Parathyroid adenoma (tissue), 2 donors: ENCODE results near the gene SETD3.

Source experiments
- H2AFZ ChIP-seq: fragments of 300-600 bp; sonication (generic); one replicate; pipeline ENCODE4 v1.7.0; 2017; ENCODE audit warnings: antibody characterized with exemption, mild to moderate bottlenecking
- H3K27ac ChIP-seq: fragments of 300-600 bp; sonication (generic); one replicate; pipeline ENCODE4 v1.7.0; 2017
- H3K27me3 ChIP-seq: fragments of 300-600 bp; sonication (generic); one replicate; pipeline ENCODE4 v1.7.0; 2017; ENCODE audit warnings: low read length; ENCODE audit not compliant: control insufficient read depth, insufficient read depth
- H3K36me3 ChIP-seq: fragments of 300-600 bp; sonication (generic); one replicate; pipeline ENCODE4 v1.7.0; 2017; ENCODE audit warnings: low read length; ENCODE audit not compliant: control insufficient read depth, insufficient read depth
- H3K4me1 ChIP-seq: fragments of 300-600 bp; sonication (generic); one replicate; pipeline ENCODE4 v1.7.0; 2017; ENCODE audit warnings: control low read depth
- H3K4me2 ChIP-seq: fragments of 300-600 bp; sonication (generic); one replicate; pipeline ENCODE4 v1.7.0; 2017; ENCODE audit warnings: low read length
- H3K4me3 ChIP-seq: fragments of 300-600 bp; sonication (generic); one replicate; pipeline ENCODE4 v1.7.0; 2017; ENCODE audit warnings: low read depth, low read length
- H3K79me2 ChIP-seq: fragments of 300-600 bp; sonication (generic); one replicate; pipeline ENCODE4 v1.7.0; 2017; ENCODE audit warnings: control low read depth
- H3K9ac ChIP-seq: fragments of 300-600 bp; sonication (generic); one replicate; pipeline ENCODE4 v1.7.0; 2017; ENCODE audit warnings: mild to moderate bottlenecking
- H3K9me3 ChIP-seq: fragments of 300-600 bp; sonication (generic); one replicate; pipeline ENCODE4 v1.7.0; 2017; ENCODE audit warnings: low read length; ENCODE audit not compliant: control insufficient read depth
- TF ChIP-seq, protein P1 (sequence below): fragments of 300-600 bp; sonication (generic); IDR thresholded peaks from one replicate; pipeline ENCODE4 v1.7.0; 2017; ENCODE audit warnings: antibody characterized with exemption, mild to moderate bottlenecking
- donor health status: primary hyperparathyroidism.

SETD3 gene

DNA sequence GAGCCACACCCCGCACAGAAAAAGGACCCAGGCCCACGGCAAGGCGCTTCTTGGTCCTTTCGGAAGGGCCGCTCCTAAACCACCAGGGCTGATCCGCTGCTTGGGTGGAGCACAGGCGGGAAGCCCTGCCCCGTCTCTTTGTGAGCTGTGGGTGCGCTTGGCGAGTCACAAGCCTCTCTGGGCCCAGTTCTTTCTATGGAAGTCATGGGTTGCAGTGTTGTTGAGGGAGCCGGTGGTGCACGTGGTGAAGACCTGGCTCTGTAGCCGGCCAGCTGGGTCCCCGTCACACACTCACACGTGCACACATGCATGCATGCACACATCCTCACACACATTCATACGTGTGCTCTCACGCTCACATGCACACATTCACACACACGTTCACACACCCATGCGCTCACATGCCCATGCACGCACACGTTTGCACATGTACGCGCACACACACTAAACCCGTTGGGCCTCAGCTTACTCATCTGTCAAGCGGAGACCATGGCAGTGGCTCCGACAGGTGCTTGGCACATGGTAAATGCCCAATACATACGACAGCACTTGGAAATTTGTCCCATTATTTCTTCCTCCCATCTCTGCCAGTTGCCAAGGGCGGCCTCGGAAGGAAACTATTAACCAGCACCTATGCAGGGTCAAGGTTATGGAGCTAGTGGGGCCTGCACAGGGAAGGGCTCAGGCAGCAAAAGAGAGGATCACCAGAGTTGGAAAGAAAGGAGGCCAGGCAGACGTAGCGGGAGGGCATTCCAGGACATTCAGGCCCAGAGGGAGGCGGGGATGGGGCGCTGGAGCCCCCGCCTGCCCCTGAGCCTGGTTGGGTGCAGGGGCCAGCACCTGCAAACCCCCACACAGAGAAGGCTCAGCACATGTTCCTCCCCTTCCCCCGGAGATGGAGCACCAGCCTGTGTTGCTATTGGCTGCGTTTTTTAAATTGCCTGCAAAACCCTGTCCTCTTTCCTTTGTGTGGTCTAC lies 96.9 kb downstream of the SETD3 start:
- Histone ChIP-seq H3K36me3 (no peaks in the 10 kb centered on the region), H3K9me3 (no peaks in the 10 kb centered on the region), H3K4me3 (no peak overlapping the region), H3K27ac (no peak overlapping the region), H3K9ac (no peak overlapping the region), H3K4me2 (no peak overlapping the region), H3K4me1 (no peaks in the 10 kb centered on the region), H3K79me2 (no peaks in the 10 kb centered on the region), H3K27me3 (no peaks in the 10 kb centered on the region), H2AFZ (no peak overlapping the region)
- TF ChIP-seq, protein P1, sequence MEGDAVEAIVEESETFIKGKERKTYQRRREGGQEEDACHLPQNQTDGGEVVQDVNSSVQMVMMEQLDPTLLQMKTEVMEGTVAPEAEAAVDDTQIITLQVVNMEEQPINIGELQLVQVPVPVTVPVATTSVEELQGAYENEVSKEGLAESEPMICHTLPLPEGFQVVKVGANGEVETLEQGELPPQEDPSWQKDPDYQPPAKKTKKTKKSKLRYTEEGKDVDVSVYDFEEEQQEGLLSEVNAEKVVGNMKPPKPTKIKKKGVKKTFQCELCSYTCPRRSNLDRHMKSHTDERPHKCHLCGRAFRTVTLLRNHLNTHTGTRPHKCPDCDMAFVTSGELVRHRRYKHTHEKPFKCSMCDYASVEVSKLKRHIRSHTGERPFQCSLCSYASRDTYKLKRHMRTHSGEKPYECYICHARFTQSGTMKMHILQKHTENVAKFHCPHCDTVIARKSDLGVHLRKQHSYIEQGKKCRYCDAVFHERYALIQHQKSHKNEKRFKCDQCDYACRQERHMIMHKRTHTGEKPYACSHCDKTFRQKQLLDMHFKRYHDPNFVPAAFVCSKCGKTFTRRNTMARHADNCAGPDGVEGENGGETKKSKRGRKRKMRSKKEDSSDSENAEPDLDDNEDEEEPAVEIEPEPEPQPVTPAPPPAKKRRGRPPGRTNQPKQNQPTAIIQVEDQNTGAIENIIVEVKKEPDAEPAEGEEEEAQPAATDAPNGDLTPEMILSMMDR, result no peak

DNA sequence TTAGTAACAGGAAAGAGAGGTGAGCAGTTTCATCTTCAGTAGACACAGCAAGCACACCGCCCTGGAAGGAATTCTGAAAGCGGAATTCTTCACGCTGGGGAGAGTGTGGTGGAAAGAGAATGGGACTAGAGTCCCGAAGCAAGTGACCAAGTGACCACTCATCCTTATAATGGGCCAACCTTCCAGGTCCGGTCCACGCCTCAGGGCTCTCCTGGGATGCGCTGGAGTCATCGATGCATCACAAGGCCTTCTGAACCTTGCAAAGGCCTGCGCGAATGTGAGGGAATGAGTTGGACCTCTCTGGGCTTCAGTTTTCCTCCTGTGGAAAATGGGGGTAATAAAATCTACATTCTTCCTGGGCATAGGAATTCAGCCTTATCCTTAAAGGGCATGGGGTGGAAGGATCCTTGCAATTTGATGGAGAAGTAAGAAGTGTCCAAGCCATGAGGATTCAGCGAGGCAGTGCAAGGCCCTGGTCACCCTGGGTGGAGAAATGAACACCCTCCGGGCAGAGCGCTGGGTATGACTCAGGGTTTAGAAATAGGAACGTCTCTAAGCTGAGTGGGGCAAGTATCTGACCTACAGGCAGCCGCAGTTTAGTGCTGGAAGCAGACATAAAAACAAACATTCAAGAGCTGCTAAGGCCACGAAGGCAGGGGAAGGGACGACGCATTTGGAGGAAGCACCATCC lies 97.7 kb downstream of the SETD3 start:
- Histone ChIP-seq H3K9ac (no peak overlapping the region), H3K4me1 (no peaks in the 10 kb centered on the region), H3K36me3 (no peaks in the 10 kb centered on the region), H2AFZ (no peak overlapping the region), H3K9me3 (no peaks in the 10 kb centered on the region), H3K27ac (no peak overlapping the region), H3K27me3 (no peaks in the 10 kb centered on the region), H3K4me3 (no peak overlapping the region), H3K79me2 (no peaks in the 10 kb centered on the region), H3K4me2 (no peak overlapping the region)
- TF ChIP-seq, protein P1, result no peak

DNA sequence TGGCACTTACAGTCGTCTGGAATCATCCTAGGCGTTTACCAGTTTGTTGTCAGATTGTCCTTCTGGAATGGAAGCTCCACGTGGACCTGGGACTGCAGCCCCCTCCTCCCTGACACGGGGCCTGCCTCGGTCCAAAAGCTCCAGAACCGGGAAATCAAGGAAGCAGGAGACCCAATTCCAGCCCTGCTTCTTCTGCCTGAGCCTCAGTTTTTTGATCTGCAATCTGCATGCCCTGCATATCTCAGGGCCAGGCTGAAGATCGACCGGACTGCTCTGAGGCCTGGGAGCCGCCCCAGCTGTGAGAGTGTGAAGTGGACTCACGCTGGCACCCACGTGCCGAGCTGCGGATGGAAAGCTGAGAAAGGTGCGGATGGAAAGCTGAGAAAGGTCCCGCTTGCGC lies 98.6 kb downstream of the SETD3 start:
- TF ChIP-seq, protein P1, result no peak
- Histone ChIP-seq H3K36me3 (no peaks in the 10 kb centered on the region), H3K4me2 (no peak overlapping the region), H3K27ac (no peak overlapping the region), H2AFZ (no peak overlapping the region), H3K4me3 (no peak overlapping the region), H3K27me3 (no peaks in the 10 kb centered on the region), H3K9me3 (no peaks in the 10 kb centered on the region), H3K4me1 (no peaks in the 10 kb centered on the region), H3K79me2 (no peaks in the 10 kb centered on the region), H3K9ac (no peak overlapping the region)

DNA sequence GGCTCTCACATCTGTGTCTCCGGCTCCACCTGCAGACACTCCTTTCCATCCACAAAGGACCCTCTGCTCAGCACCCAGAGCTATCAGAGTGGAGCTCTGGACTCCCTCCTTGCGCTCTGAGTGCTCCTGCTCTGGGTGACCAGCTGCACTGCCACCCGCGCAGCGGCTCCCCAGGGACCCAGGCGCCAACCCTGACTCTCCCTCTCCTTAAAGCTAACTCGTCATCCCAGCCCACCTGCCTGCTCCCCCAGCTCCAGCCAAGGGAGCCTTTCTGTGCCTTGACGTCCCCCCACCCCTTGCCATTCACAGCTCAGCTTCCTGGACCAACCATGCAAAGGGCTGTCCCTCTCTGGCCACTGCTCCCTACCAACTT lies 99.0 kb downstream of the SETD3 start:
- TF ChIP-seq, protein P1, result no peak
- Histone ChIP-seq H3K27me3 (no peaks in the 10 kb centered on the region), H3K4me2 (no peak overlapping the region), H3K9me3 (no peaks in the 10 kb centered on the region), H3K9ac (no peak overlapping the region), H3K79me2 (no peaks in the 10 kb centered on the region), H3K27ac (no peak overlapping the region), H3K4me1 (no peaks in the 10 kb centered on the region), H2AFZ (no peak overlapping the region), H3K4me3 (no peak overlapping the region), H3K36me3 (no peaks in the 10 kb centered on the region)
